GM12873 (cell line): ENCODE measurements around the gene TBC1D24.
A peak's percentile ranks its signal among the peaks of the same experiment; 100 is the strongest.

Experiments used
- TF ChIP-seq, protein P1 (sequence below): IDR thresholded peaks from 2 replicates; pipeline ENCODE4 v1.5.1; 2012; ENCODE audit warnings: low read depth, mild to moderate bottlenecking, moderate library complexity, low read length, control low read depth; ENCODE audit not compliant: insufficient read depth; ENCODE audit errors: missing control alignments

TBC1D24 gene

DNA sequence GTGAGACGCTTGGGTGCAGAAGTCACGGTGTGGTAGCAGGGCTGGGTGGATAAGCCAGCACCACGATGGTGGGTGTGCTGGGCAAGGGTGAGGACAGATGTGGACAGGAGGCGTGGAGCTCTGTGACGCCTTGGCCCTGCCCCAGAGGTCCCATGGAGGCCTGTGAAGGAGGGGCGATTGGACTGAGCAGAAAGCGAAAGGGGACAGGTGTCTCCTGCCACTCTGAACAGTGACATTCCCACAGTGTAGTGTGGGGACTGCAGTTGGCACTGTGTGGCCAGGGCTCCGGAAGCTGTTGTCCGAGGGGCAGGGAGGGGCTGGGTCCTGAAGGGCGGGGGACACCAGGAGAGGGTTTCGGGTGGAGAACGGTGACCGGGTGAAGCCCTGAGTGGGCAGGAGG lies 7.3 kb downstream of the TBC1D24 start:
- TF ChIP-seq, protein P1, sequence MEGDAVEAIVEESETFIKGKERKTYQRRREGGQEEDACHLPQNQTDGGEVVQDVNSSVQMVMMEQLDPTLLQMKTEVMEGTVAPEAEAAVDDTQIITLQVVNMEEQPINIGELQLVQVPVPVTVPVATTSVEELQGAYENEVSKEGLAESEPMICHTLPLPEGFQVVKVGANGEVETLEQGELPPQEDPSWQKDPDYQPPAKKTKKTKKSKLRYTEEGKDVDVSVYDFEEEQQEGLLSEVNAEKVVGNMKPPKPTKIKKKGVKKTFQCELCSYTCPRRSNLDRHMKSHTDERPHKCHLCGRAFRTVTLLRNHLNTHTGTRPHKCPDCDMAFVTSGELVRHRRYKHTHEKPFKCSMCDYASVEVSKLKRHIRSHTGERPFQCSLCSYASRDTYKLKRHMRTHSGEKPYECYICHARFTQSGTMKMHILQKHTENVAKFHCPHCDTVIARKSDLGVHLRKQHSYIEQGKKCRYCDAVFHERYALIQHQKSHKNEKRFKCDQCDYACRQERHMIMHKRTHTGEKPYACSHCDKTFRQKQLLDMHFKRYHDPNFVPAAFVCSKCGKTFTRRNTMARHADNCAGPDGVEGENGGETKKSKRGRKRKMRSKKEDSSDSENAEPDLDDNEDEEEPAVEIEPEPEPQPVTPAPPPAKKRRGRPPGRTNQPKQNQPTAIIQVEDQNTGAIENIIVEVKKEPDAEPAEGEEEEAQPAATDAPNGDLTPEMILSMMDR, result no peak

DNA sequence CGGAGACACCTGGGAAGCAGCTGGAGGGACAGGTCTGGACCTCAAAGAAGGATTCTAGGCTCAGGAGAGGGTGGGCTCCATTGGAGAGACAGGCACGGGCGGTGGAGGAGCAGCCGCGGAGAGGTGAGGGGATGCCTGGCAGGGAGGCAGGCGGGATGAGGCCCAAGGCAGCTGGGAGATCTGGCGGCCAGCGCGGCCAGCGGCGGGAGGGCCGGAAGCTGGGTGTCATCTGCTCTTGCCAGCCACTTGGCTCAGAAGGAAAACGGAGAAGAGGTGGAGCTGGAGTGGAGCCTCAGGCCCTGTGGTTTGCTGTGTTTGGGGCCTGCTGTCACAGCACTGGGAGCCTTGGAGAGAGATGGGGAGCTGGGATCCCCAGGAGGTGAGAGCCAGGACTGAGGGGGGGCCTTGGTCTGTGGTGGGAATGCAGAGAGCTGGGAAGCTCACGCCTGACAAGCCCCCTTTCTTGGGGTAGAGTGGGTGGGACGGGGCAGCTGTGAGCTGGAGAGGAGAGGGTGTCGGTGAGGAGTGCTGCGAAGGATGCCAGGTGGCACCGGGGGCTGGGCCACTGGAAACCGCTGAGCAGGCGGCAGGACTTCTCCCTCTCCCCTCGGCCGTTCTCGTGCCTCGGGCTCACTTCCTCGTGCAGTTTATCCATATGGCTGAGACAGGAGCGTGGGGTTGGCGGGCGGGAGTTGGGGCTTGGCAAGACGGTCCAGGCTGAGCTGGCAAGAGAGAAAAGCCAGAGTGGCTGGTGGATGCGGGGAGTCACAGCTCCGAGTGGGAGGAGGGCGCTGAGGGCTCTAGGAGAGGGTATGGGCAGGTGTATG lies 8.0 kb downstream of the TBC1D24 start:
- TF ChIP-seq, protein P1, result no peak

DNA sequence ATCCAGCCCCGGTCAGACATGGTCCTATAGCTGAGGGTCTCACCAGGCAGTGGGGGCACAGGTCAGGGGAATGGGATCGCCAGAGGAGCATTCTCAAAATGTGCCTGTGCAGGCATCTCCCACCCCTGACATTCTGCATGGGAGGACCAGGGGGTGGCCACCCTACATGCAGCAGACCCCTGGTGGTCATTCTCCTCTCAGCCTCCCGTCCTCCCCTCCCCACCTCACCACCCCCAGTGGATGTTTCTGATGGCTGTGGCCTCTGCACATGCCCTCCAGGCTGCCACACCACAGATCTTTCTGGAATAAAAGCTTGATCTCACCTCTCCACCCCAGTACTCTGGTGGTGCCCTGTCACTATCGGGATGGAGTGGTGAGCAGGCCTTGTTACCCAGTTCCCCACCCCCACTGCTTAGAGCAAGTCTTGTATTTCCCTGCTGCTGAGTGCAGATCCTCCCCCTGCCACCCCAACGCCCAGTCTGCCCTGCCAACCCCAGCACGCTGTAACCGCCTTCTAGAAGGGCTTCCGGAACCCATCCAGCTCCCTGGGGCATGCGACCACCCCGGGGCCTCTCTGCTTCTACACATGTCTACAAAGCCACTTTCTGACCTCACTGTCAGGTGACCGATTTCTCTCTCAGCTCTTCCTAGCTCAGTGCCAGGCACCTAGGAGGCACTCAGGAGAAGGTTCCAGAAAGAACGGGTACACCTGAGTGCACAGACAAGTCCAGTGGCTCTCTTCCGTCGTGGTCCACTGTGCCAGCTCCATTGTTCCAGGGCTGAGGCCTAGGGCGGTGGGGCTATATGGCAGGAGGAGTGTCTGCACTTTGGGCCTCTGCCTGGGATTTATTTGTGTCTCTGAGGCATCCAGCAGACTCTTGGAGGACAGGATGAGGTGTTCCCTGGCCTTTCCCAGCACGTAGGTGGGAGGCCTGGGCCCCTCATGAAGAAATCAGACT lies 9.3 kb downstream of the TBC1D24 start:
- TF ChIP-seq, protein P1, result no peak

DNA sequence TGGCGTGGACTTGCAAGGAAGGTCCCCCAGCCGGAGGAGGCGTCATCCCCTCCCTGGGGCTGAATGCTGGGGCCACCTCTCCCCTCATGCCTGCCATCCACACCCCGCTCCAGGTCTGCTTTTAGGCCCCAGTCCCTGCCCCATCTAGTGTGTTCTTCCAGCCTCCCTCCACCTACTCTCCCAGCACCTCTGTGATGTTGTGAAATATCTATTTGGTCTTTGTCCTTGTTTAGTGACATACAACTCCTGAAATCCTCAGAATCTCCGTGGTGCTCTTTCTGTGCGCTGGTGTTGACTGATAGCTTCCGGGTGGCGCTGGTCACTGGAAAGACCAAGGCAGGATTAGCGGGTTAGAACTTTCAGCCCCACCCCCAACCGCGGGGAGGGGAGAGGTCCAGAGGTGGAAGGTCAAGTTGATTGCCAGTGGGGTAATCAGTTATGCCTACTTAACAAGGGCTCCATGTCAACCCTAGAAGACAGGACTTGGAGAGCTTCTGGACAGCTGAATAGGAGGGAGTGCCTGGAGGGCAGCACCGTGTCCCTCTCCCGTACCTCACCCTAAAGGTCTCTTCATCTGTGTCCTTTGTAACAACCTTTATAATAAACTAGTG lies 10.1 kb downstream of the TBC1D24 start:
- TF ChIP-seq, protein P1, result no peak

DNA sequence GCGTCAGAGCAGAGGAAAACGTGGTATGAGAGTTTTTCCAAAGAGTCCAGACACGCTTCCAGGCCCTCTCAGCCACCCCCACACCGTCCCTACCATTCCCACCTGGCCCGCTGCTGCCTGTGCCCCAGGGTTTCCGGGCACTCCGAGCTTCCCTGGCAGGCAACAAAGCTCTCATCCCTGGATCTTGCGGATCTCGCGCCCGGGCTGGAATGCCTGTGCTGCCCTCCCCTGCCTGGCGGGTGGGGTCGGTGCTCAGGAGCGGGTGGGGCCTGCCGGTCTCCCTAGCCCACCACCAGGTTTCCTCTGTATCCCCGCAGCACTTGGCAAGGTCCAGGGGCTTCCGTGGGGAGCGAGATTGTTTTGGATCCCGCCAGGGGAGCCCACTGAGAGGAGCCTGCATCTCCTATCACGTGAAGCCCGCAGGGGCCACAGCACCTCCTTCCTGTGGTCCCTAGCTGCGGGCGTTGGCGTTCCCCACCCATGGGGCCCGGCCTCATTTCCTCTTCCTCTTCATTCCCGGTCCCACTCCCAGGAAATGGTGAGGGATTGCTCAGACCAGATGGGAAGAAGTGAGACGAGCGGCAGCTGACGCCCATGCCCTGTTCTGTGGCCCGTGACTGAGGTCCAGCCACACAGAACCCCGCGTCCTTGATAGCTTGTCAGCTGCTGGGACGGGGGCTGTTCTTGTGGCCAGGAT lies 11.0 kb downstream of the TBC1D24 start:
- TF ChIP-seq, protein P1, result no peak

DNA sequence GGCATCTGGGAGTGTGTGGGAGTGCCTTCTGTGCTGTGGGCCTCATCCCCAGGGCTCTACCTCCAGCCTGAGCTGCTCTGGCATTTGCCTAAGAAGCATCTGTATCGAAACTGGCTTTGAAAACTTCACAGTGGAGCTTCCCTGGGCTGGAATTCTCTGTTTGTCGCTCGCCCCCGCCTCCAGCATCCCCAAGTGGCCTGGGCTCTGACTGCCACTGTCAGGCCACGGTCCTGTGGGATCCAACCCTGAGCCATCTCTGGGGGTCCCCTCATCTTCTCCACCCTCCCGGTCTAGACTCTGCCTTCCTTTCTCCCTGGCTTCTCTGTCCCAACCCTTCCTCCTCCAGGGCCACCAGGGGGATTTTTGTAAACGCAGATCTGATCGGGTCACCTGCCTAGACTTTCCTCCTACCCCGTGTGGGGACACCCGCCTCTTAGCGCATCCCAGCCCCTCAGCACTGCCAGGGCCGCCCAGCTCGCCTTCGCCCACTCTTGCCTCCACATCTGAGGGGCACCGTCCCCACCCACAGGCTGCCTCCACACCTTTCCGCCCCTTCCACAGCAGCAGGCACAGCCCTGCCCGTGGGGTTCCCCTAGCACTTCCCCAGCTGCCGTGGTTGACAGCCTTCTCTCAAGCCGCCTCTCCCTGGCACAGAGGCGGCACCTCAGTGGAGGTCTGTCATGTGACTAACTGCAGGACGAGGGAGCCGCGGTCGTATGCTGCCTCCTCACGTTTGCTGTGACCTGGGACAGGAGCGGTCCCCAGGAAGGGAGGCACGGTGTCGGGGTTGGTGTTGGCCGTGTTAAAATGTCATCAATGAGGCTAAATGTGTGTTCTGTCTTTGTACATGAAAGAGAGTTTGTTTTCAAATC lies 12.0 kb downstream of the TBC1D24 start:
- TF ChIP-seq, protein P1, result peak; percentile 53
